OCI-LY3 (cell line): ENCODE data around the gene PIK3R4.

ENCODE experiments used
- H2AFZ ChIP-seq: fragments of 200-600, 300-600 bp; shearing (Covaris generic); 2 replicates; pipeline ENCODE4 v1.6.0; 2014; ENCODE audit warnings: antibody characterized with exemption, low read depth, low read length
- H3K27ac ChIP-seq: fragments of 200-600, 300-600 bp; sonication (generic); 2 replicates; pipeline ENCODE4 v1.5.1; 2014; ENCODE audit warnings: mild to moderate bottlenecking, low read length, moderate library complexity, mixed read lengths
- H3K27me3 ChIP-seq: fragments of 200-600, 300-600 bp; sonication (generic); 2 replicates; pipeline ENCODE4 v1.6.1; 2014; ENCODE audit warnings: low read depth, low read length, mixed read lengths
- H3K36me3 ChIP-seq: fragments of 200-600, 300-600 bp; sonication (generic); replicated peaks from 2 replicates; pipeline ENCODE3; 2014; ENCODE audit warnings: low read depth, low read length, mixed read lengths
- H3K4me1 ChIP-seq: fragments of 300-600, 200-600 bp; sonication (generic); 2 replicates; pipeline ENCODE4 v1.6.1; 2014; ENCODE audit warnings: low read length, mixed read lengths
- H3K4me2 ChIP-seq: fragments of 200-600, 300-600 bp; sonication (generic); 2 replicates; pipeline ENCODE4 v1.6.1; 2014; ENCODE audit warnings: low read length, mixed read lengths
- H3K4me3 ChIP-seq: fragments of 300-600, 200-600 bp; sonication (generic); 2 replicates; pipeline ENCODE4 v1.5.1; 2014; ENCODE audit warnings: antibody characterized with exemption, mild to moderate bottlenecking, low read length, moderate library complexity
- H3K79me2 ChIP-seq: fragments of 300-600, 200-600 bp; shearing (Covaris generic); 2 replicates; pipeline ENCODE4 v1.6.1; 2014; ENCODE audit warnings: mild to moderate bottlenecking, low read length, mixed read lengths
- H3K9ac ChIP-seq: fragments of 300-600, 200-600 bp; shearing (Covaris generic); 2 replicates; pipeline ENCODE4 v1.6.0; 2014; ENCODE audit warnings: mild to moderate bottlenecking, low read length, moderate library complexity
- H3K9me3 ChIP-seq: fragments of 200-600, 300-600 bp; shearing (Covaris generic); 2 replicates; pipeline ENCODE4 v1.6.1; 2014; ENCODE audit warnings: low read length, mixed read lengths; ENCODE audit not compliant: insufficient read depth
- H4K20me1 ChIP-seq: fragments of 200-600, 300-600 bp; sonication (generic); 2 replicates; pipeline ENCODE4 v1.6.1; 2016; ENCODE audit warnings: low read length, mixed read lengths; ENCODE audit not compliant: insufficient read depth
- CTCF ChIP-seq: fragments of 200-600, 300-600 bp; sonication (generic); IDR thresholded peaks from 2 replicates; pipeline ENCODE4 v1.5.1; 2014; ENCODE audit warnings: antibody characterized with exemption, low read length, low read depth
- EZH2phosphoT487 ChIP-seq: fragments of 200-600 bp; shearing (Covaris generic); IDR thresholded peaks from 2 replicates; pipeline ENCODE4 v1.6.1; 2018; ENCODE audit warnings: antibody characterized with exemption, mixed run types, low read depth

PIK3R4 gene

GRCh38 chr3:130746246-130747039, at the start of gene PIK3R4:
PIK3R4 (minus strand) TSS chr3:130746829; CDS start chr3:130745218, 1,611 bp downstream.
- peak within 1 kb of the TSS; percentile 81 for H3K4me2 ChIP-seq
- H3K4me1 ChIP-seq = peaks cover 14% of the 10 kb centered on the region
- no peaks in the 10 kb centered on the region for H3K27me3 ChIP-seq
- peak within 1 kb of the TSS; percentile 97 for H3K4me3 ChIP-seq
- H3K27ac ChIP-seq = peak within 1 kb of the TSS; percentile 54
- H3K9me3 ChIP-seq = no peaks in the 10 kb centered on the region
- peak within 1 kb of the TSS; percentile 75 for H3K9ac ChIP-seq
- TF ChIP-seq CTCF (no peak), EZH2phosphoT487 (no peak)
- peaks cover 50% of the 10 kb centered on the region for H3K79me2 ChIP-seq
- H3K36me3 ChIP-seq = peaks cover 20% of the 10 kb centered on the region
- H4K20me1 ChIP-seq = 0 out of 2 replicates have a peak, but pooled peaks cover 2% of the 10 kb centered on the region
- peak within 1 kb of the TSS; percentile 97 for H2AFZ ChIP-seq

DNA sequence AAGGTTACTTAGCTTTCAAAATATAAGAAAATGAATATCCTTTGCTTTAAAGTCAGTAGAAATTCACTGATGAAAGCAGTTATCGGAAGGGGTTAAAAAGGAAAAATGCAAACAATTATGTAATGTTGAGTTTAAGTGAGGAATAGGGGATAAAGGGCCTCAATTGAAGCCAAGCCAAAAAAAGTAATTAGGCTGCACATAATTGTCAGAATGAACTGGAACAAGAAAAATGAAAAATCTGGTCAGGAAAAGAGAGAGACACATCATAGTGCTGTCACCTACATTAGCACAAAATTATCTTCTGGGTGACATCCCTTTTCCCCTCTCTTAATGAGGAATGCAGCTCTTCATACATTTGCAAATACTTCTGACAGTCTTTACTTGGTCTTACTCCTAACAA, 48.8 kb upstream of the PIK3R4 start:
- no peaks in the 10 kb centered on the region for H4K20me1 ChIP-seq
- H3K79me2 ChIP-seq = no peaks in the 10 kb centered on the region
- no peaks in the 10 kb centered on the region for H3K9me3 ChIP-seq
- H3K36me3 ChIP-seq = no peaks in the 10 kb centered on the region
- peaks cover 24% of the 10 kb centered on the region for H3K27me3 ChIP-seq
- no peak overlapping the region for H3K4me2 ChIP-seq
- no peak overlapping the region for H3K4me3 ChIP-seq
- no peak overlapping the region for H2AFZ ChIP-seq
- TF ChIP-seq EZH2phosphoT487 = no peak
- no peak for TF ChIP-seq CTCF
- no peak overlapping the region for H3K27ac ChIP-seq
- no peak overlapping the region for H3K9ac ChIP-seq
- H3K4me1 ChIP-seq = no peaks in the 10 kb centered on the region

DNA sequence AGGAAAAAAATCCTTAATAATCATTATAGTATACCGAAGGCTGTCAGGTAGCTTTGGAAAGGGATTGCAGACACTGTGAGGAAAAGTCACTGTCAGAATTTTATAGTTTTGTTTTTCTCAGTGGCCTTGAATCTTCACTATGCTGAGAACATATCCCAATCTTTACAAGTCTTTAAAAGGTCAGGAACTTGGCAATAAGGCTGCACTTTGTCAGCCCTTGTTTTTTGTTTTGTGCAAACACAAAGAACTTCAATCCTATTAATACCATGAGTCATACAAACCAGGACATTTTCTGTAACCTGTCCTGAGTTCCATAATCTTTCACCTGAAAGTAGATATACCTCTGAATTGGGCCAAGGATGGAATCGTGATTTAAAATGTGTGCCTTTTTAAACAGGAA, 45.6 kb upstream of the PIK3R4 start:
- TF ChIP-seq EZH2phosphoT487 (no peak), CTCF (no peak)

DNA sequence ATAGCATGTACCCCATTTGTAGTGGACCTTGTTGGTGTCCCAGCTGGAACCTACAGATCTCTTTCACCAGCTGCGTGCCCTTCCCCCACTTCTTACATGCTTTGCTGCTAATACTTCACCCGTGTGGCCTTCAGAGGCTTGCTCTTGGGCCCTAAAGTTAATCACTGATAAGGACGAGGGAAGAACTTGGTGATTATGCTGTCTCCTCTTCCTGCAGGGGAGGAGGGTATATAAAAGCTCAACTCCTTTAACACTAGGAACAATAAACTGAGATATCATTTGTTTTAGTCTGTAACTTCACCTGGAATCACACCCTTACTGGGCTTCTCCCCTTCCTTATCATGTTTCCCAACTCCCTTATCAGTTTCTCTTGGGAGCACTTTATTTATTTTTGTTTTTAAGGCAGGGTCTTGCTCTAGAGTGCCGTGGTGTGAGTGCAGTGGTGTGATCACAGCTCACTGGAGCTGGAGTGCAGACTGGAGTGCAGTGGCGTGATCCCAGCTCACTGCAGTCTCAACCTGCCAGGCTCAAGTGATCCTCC, 43.2 kb upstream of the PIK3R4 start:
- Histone ChIP-seq H4K20me1 (no peaks in the 10 kb centered on the region), H3K9ac (no peak overlapping the region), H3K36me3 (no peaks in the 10 kb centered on the region), H3K4me1 (no peaks in the 10 kb centered on the region), H3K27me3 (peaks cover 22% of the 10 kb centered on the region), H3K4me2 (no peak overlapping the region), H3K27ac (no peak overlapping the region), H2AFZ (no peak overlapping the region), H3K9me3 (no peaks in the 10 kb centered on the region), H3K79me2 (no peaks in the 10 kb centered on the region), H3K4me3 (no peak overlapping the region)
- TF ChIP-seq EZH2phosphoT487 (no peak), CTCF (no peak)

More for the DNA sequence above, 45.6 kb upstream of the PIK3R4 start:
- Histone ChIP-seq H3K27me3 (peaks cover 24% of the 10 kb centered on the region), H2AFZ (no peak overlapping the region), H3K4me3 (no peak overlapping the region), H3K9me3 (no peaks in the 10 kb centered on the region), H3K36me3 (no peaks in the 10 kb centered on the region), H3K4me1 (no peaks in the 10 kb centered on the region), H3K9ac (no peak overlapping the region), H3K27ac (no peak overlapping the region), H4K20me1 (no peaks in the 10 kb centered on the region), H3K4me2 (no peak overlapping the region), H3K79me2 (no peaks in the 10 kb centered on the region)
